Duodenal mucosa (tissue), 2 donors: ENCODE measurements around the gene ELOVL6.
"Not testable (repeated sequence)": the region's sequence is repeated elsewhere in the genome, so short reads cannot be mapped to it uniquely, and the experiment has no call there.

ENCODE experiments used
- H3K27ac ChIP-seq: one replicate; pipeline ENCODE4 v1.7.0; 2013; ENCODE audit warnings: low read depth, low read length
- H3K27me3 ChIP-seq, 2 donors: one replicate each; pipeline ENCODE4 v1.7.0; 2013; ENCODE audit warnings: low read length in 2 of 2, control low read depth in 1 of 2; ENCODE audit not compliant: insufficient read depth in 2 of 2, control insufficient read depth in 1 of 2
- H3K36me3 ChIP-seq, 2 donors: one replicate each; pipeline ENCODE4 v1.7.0; 2013; ENCODE audit warnings: low read length in 2 of 2, control low read depth in 1 of 2; ENCODE audit not compliant: insufficient read depth in 2 of 2, control insufficient read depth in 1 of 2
- H3K4me1 ChIP-seq, 2 donors: one replicate each; pipeline ENCODE4 v1.7.0; 2013; ENCODE audit warnings: low read length in 2 of 2, control low read depth in 1 of 2; ENCODE audit not compliant: insufficient read depth in 2 of 2, control insufficient read depth in 1 of 2
- H3K4me3 ChIP-seq, 2 donors: one replicate each; pipeline ENCODE4 v1.7.0; 2013; ENCODE audit warnings: low read length in 2 of 2, low read depth in 1 of 2
- H3K9ac ChIP-seq, 2 donors: one replicate each; pipeline ENCODE4 v1.7.0; 2013; ENCODE audit warnings: low read length in 2 of 2, low read depth in 1 of 2
- H3K9me3 ChIP-seq, 2 donors: one replicate each; pipeline ENCODE4 v1.7.0; 2013; ENCODE audit warnings: low read length in 2 of 2, control low read depth in 1 of 2; ENCODE audit not compliant: control insufficient read depth in 1 of 2

ELOVL6 gene

DNA sequence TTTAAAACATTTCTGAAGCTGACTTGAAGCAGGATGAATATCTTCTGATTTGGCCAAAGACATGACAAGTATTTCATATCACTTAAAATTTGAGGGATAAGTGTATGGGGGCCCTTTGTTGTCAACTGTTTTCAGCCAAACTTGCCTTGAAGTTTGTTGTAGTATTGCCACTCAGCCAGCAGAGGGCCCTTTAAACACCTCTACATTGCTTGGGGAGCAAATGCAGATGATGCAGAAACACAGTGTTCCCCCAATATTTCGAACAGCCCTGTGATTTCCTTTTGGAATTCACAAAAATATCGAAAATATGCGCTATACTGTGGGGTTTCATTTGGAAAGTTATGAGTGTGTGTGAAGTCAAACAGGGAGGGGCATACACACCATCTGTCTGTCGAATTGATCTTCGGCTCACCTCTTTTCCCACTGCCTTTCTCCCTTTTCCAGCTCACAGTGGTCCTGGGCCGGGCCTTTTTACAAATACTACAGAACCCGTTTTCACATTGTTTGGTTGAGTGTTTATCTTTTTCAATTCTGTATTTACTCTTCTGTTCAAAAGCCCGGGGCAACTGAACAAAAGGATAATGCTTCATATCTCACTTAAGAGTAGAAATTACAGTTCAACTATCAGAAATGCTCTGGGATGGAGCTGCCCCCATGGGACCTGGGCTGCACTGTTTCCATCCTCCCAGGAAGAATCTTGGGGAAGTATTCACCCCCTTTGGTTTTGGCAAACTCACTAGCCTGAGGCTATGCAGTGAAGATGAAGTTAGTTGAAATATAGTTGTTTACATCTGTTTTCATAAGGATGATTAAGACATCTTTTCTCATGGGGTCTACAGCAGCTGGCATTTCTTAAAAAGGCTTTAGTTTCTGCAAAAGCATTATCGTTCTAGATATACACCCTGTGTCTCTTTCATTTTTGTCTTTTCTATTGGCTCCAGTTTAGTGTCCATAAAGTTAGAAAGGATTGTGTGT, 148.2 kb downstream of the ELOVL6 start:
- Histone ChIP-seq H3K9ac (no peak overlapping the region), H3K4me1 (peaks cover 5 to 6% of the 10 kb centered on the region in 2 donors), H3K27ac (no peak overlapping the region), H3K36me3 (peaks cover 0 to 5% of the 10 kb centered on the region in 2 donors), H3K27me3 (no peaks in the 10 kb centered on the region), H3K4me3 (no peak overlapping the region), H3K9me3 (no peaks in the 10 kb centered on the region)

- Histone ChIP-seq H3K9ac (no peak overlapping the region), H3K27ac (no peak overlapping the region), H3K4me3 (no peak overlapping the region)
Measured at GRCh38 chr4:110046588-110047049, 151.8 kb downstream of the ELOVL6 start.

GRCh38 chr4:110042545-110043517, 155.6 kb downstream of the ELOVL6 start:
- no peak overlapping the region for H3K4me3 ChIP-seq
- no peaks in the 10 kb centered on the region for H3K27me3 ChIP-seq
- no peak overlapping the region for H3K27ac ChIP-seq
- peaks cover 3 to 4% of the 10 kb centered on the region in 2 donors for H3K4me1 ChIP-seq
- H3K9ac ChIP-seq, result no peak overlapping the region
- no peaks in the 10 kb centered on the region for H3K9me3 ChIP-seq
- H3K36me3 ChIP-seq, result no peaks in the 10 kb centered on the region

More at GRCh38 chr4:110046588-110047049, 151.8 kb downstream of the ELOVL6 start:
- H3K4me1 ChIP-seq, result peaks cover 3 to 4% of the 10 kb centered on the region in 2 donors
- H3K9me3 ChIP-seq, result no peaks in the 10 kb centered on the region
- H3K36me3 ChIP-seq, result peaks cover 0 to 5% of the 10 kb centered on the region in 2 donors
- no peaks in the 10 kb centered on the region for H3K27me3 ChIP-seq

GRCh38 chr4:110041735-110042134, 156.7 kb downstream of the ELOVL6 start:
- peaks cover 3 to 4% of the 10 kb centered on the region in 2 donors for H3K4me1 ChIP-seq
- H3K27ac ChIP-seq, result no peak overlapping the region
- H3K27me3 ChIP-seq, result no peaks in the 10 kb centered on the region
- H3K4me3 ChIP-seq, result no peak overlapping the region
- no peaks in the 10 kb centered on the region for H3K36me3 ChIP-seq
- H3K9me3 ChIP-seq, result no peaks in the 10 kb centered on the region
- H3K9ac ChIP-seq, result no peak overlapping the region

DNA sequence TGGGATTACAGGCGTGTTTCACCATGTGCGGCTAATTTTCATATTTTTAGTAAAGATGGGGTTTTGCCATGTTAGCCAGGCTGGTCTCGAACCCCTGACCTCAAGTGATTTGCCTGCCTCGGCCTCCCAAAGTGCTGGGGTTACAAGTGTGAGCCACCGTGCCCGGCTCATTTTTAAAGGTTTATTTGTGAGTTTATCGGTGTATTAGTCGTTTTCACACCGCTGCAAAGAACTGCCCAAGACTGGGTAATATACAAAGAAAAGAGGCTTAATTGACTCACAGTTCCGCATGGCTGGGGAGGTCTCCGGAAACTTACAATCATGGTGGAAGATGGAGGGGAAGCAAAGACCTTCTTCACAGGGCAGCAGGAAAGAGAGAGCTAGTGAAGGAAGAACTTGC, 159.3 kb downstream of the ELOVL6 start:
- not testable (repeated sequence) for H3K9ac ChIP-seq, H3K9me3 ChIP-seq, H3K27me3 ChIP-seq, H3K4me1 ChIP-seq, H3K4me3 ChIP-seq, H3K36me3 ChIP-seq, H3K27ac ChIP-seq

GRCh38 chr4:110034026-110034393, 164.4 kb downstream of the ELOVL6 start:
- Histone ChIP-seq H3K4me3 (no peak overlapping the region), H3K9ac (no peak overlapping the region), H3K9me3 (no peaks in the 10 kb centered on the region), H3K36me3 (no peaks in the 10 kb centered on the region), H3K27me3 (peaks cover 0 to 5% of the 10 kb centered on the region in 2 donors), H3K4me1 (no peaks in the 10 kb centered on the region), H3K27ac (no peak overlapping the region)

DNA sequence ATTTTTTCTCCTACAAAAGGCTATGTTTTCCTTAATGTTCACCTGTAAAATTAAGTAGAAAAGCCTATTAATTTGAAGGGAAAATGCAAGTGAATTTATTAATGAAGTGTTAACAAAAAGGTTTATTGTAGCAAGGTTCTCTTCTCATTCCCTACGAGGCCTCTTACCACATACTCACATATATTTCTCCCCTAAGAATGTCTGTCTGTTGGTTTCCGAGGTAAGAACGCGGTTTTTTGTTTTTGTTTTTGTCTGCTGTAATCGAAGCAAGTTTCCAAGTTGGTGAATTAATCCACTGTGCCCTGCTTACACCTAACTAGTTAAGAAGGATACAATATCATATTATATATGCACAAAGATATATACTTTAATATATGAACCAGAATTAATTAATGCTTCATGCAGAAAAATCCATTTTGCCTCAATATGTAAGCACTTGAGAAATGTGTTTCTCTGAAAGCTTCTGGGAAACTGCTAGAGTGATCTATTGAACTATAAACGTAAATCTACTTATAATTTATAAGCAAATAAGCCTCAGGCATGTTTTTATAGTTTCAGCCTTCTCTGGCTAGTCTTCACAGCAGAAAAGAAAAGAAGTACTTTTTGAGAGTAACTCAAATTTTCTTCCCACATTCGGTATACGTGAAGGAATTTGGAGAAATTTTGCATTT, 164.9 kb downstream of the ELOVL6 start:
- no peaks in the 10 kb centered on the region for H3K9me3 ChIP-seq
- H3K36me3 ChIP-seq, result no peaks in the 10 kb centered on the region
- H3K9ac ChIP-seq, result no peak overlapping the region
- H3K27ac ChIP-seq, result no peak overlapping the region
- H3K4me1 ChIP-seq, result no peaks in the 10 kb centered on the region
- no peak overlapping the region for H3K4me3 ChIP-seq
- peaks cover 0 to 5% of the 10 kb centered on the region in 2 donors for H3K27me3 ChIP-seq

DNA sequence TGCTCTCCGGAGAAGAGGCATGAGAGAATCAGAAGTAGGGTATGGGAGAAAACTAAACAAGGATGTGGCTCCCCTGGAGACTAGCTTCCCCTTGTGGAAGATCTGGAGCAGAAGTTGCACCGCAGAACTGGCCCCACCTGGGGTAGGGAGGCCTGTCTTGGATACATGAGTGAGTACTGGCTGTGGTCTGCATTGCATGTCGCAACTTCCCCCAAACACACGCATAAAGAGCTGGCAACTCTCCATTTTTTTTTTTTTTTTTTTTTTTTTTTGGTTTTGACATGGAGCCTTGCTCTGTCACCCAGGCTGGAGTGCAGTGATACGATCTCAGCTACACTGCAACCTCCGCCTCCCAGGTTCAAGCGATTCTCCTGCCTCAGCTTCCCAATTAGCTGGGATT, 165.8 kb downstream of the ELOVL6 start:
- Histone ChIP-seq H3K4me1 (no peaks in the 10 kb centered on the region), H3K4me3 (no peak overlapping the region), H3K27me3 (peaks cover 0 to 5% of the 10 kb centered on the region in 2 donors), H3K9me3 (no peaks in the 10 kb centered on the region), H3K27ac (no peak overlapping the region), H3K36me3 (no peaks in the 10 kb centered on the region), H3K9ac (no peak overlapping the region)

DNA sequence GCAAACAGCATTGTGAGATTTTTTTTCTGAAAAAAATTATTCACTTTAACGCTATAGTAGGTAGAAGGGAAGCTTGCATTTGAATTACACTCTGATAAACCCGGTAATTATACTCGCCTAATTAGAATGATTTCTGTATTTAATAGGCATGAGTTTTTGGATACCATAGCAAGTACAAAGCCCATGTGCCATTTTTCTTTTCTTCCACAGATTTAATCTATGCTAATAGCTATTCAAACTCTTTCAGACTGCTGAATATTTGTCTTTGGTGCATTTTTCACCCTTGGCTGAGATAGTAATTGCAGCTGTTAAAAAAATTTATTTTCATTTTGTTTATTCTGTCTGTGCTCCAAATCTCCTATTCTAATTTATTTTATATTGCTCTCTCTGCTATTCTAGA, 172.7 kb downstream of the ELOVL6 start:
- Histone ChIP-seq H3K9ac (no peak overlapping the region), H3K27ac (no peak overlapping the region), H3K4me3 (no peak overlapping the region), H3K9me3 (no peaks in the 10 kb centered on the region), H3K4me1 (no peaks in the 10 kb centered on the region), H3K36me3 (no peaks in the 10 kb centered on the region), H3K27me3 (no peaks in the 10 kb centered on the region)
